ENCODE data around the gene FUT7. TPM values are rescaled to one million over a fixed set of nuclear protein-coding genes. Genes with fewer than 3 reads are reported as not detected.

The FUT7 gene
- polyA plus RNA-seq, 4 donors: 0.08 to 0.12 TPM; not detected in 2

DNA sequence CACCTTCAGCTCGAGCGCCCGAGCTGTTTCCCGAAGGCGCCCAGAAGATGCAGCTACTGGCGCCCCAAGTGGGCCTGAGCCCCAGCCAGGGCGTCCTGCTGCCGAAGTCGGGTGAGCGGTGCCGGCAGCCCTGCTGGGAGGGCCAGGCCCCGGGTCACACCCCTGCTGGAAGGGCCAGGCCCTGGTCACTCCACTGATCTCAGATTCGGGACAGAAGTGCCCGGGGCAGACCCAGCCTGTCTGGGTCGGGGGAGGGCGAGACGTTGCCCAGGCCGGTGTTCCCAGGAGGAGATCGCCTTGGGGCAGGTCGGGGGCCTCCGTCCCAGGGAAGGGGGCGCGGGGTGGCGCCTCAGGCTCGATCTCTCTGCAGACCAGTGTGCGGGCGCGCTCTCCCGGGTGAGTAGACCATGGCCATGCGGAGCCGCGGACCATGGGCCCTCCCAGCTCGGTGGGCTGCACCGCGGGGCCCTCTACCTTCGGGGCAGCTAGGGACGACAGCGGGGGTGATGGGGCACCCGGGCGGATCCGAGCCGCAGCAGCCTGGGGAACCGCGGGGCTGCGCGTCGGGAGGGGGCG lies 46.8 kb downstream of the FUT7 start:
- no peak for DNase-seq (ENCODE audit: low read depth in 4 of 4, low spot score in 2 of 4)

DNA sequence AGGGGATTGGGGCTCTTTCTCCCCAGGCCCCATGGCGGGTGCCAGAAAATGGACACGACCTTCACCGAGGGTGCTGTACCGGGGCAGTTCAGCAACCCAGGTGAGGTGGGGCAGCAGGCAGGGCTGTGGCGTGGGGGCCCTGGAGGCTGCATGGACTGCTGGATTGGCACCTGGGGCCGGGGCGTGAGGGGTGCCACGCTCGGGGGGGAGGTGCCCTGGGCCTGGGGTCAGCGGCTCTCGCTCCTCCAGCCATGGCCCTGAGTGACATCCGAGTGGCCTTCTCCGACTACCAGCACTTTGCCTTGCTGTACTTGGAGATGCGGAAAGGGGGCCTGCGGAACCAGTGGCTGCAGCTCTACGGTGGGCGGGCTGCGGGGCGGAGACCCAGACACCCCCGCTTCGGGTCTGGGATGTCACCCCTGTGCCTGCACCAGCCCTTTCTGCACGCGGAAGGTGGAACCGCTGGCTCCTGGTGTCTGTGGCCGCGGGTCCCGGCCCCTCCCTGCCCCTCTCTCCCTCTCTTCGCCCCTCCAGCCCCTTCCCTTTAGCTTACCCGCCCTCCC lies 47.3 kb downstream of the FUT7 start:
- no peak for DNase-seq (ENCODE audit: low read depth in 4 of 4, low spot score in 2 of 4)

DNA sequence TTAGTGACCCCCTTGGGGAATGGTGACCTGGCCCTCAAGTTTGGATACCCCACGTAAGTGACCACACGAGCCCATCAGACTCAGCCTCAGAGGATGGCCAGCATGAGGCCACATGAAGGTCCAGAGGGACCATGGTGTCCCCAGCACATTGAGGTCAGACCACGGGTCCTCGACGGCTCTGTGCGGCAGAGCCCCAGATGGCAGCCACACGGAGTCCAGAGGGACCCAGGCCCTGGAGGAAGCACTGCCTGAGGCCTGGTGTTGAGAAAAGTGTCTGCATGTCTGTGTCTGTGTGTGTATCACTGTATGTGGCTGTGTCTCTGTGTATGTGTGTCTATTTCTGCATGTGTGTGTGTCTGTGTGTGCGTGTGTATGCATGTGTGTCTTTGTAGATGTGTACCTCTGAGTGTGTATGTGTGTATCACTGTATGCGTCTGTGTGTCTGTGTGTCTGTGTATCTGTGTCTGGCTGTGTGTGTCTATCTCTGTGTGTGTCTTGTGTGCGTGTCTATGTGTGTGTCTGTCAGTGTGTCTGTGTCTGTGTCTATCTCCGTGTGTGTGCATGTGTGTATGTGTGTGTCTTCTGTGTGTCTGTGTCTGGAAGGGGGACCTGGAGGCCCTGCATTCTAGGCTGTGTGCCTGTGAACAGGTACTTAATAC lies 48.1 kb downstream of the FUT7 start:
- DNase-seq (ENCODE audit: low read depth in 4 of 4, low spot score in 2 of 4): no peak

DNA sequence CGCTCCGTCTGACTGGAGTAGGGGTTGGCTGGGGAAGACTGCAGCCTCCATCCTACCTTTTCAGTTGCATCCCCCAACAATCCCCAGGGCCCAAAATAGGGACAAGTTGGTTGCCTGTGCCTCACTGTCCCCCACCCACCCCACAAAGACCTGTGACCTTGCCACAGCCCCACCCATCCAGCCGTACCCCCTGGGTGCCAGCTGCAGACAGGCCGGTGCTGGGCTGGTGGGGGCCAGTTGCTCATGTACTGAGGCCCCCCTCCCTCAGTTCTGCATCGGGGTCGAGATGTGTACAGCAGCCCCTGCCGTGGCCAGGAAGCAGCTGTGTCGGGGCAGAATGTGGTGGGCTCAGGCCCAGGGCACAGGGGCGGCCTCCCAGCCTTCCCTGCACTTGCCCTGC lies 48.7 kb downstream of the FUT7 start:
- no peak for DNase-seq (ENCODE audit: low read depth in 4 of 4, low spot score in 2 of 4)

DNA sequence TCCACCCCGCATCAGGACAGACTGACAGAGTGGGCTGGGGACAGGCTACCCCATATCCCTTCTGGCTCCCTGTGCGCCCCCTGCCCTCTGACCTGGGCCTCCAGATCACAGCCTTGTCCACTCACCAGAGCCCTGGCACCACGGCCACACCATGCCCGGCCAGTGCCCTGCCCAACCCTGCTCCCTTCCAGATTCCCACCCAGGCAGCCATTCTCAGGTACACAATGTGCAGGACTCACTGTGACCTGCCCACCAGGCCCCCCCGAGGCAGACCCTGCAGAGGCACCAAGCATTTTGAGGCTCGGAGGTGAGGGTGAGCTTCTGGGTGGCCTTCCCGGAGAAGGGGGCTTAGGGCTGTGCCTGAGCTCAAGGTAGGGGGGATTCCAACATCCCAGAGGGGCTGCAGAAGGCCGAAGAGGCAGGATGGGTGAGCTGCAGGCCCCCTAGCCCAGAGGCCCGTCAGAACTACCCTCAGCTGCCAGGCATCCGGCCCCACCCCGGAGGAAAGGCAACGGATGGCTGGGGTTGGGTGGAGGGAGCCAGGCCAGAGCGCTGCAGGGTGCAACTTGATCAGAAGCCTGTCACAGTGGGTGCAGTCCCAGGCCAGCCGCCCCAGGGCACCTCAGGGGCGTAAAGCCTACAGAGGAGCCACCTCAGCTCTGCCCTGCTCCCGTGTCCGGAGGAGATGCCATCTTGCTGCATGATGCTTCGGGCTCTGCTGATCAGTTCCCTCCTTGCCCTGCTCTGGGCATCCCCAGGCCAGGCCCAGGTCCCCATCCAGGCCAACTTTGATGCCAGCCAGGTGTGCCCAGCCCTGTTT lies 49.4 kb downstream of the FUT7 start, which contains the start of gene LCNL1:
LCNL1 (plus strand) TSS at position 762 of the 820 bp plus-strand sequence. CDS start 594 bp downstream, outside the sequence.
- DNase-seq (ENCODE audit: low read depth in 4 of 4, low spot score in 2 of 4): no peak

DNA sequence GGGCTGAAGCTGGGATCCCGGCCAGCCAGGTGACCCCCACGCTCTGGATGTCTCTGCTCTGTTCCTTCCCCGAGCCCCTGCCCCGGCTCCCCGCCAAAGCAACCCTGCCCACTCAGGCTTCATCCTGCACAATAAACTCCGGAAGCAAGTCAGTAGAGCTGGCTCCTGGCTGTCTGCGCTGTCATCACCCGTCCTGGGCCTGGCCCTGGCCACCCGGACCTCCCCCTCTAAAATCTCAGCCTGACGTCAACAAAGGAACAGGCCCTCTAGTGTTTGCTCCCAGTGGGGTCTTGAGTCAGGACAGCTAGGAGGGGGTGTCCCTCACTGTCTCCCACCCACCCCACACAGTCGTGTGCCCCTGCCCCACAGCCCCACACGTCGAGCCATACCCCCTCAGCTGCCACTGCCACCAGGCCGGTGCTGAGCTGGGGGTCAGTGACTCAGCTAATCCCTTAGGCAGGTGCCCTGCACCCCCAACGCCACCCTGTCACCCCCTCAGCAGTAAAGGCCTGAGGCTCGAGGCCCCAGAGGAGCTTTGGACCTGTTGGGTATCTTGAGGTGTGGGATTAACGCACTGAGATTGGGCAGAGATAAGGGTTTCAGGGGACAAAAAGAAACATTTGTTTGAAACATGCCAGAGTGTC lies 50.2 kb downstream of the FUT7 start:
- no peak for DNase-seq (ENCODE audit: low read depth in 4 of 4, low spot score in 2 of 4)

DNA sequence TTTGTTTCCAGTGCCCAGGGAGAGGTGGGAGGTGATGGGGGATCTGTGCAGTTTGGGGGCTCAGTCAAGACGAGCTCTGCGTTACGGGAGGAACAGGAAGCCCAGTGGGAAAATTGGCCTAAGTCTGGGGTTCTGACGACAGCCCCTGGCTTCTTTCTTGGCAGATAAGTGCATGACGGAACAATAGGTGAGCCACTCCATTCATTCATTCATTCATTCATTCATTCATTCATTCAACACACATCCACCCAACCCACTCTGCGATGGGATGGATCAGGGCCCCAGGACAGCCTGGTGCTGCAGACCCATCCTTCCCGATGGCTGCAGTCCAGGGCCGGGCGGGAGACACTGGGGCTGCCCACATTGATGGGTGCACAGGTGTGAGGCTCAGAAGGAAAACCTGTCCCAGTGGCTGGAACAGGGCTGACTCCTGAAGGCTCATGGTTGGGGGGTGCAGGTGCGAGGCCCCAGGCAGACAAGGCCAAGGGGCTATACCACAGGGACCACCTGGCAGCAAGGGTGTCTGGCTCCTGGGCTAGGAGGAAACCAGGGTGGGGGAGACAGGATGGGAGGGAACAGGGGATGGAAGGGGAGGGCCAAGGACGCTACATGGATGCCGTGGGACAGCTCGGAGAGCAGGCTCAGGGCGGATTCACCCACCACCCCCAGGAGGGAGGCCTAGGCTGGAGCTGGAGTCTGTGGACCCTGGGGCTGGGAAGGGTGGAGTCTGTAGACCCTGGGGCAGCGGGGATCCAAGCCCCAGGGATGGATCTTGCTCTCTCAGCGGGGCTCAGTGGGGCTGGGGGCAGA lies 51.0 kb downstream of the FUT7 start:
- DNase-seq (ENCODE audit: low read depth in 4 of 4, low spot score in 2 of 4): no peak

Other genes starting within 250 kb of the FUT7 start
- gene TMEM141, start 240.7 kb downstream of the FUT7 start, polyA plus RNA-seq (ENCODE audit: insufficient read length in 4 of 4): 100 to 1,000 TPM in 1 of 4 donors, 10 to 100 TPM in 3; 68.8 to 101 (median 78.3) TPM
- gene CCDC183, start 235.8 kb downstream of the FUT7 start, polyA plus RNA-seq (ENCODE audit: insufficient read length in 4 of 4): 1 to 10 TPM; 3.7 to 7.7 (median 5.4) TPM
- 10 to 100 TPM; 55.1 to 83.6 (median 75.9) TPM for gene RABL6, start 224.1 kb downstream of the FUT7 start, polyA plus RNA-seq (ENCODE audit: insufficient read length in 4 of 4)
- 1 to 10 TPM in 3 of 4 donors, under 1 TPM in 1; 0.68 to 1.8 (median 1.3) TPM for gene AJM1, start 189.6 kb downstream of the FUT7 start, polyA plus RNA-seq (ENCODE audit: insufficient read length in 4 of 4)
- gene PHPT1, start 182.7 kb downstream of the FUT7 start, polyA plus RNA-seq (ENCODE audit: insufficient read length in 4 of 4): 100 to 1,000 TPM in 3 of 4 donors, 10 to 100 TPM in 1; 60.1 to 135 (median 115) TPM
- 10 to 100 TPM in 2 of 4 donors, 1 to 10 TPM in 2; 3.5 to 13.4 (median 8.9) TPM for gene MAMDC4, start 179.7 kb downstream of the FUT7 start, polyA plus RNA-seq (ENCODE audit: insufficient read length in 4 of 4)
- 100 to 1,000 TPM; 342 to 455 (median 391) TPM for gene EDF1, start 165.8 kb downstream of the FUT7 start, polyA plus RNA-seq (ENCODE audit: insufficient read length in 4 of 4)
- 10 to 100 TPM; 11.2 to 17.9 (median 14.8) TPM for gene TRAF2, start 145.6 kb downstream of the FUT7 start, polyA plus RNA-seq (ENCODE audit: insufficient read length in 4 of 4)
- gene FBXW5, start 87.3 kb downstream of the FUT7 start, polyA plus RNA-seq (ENCODE audit: insufficient read length in 4 of 4): 10 to 100 TPM; 37.8 to 69.9 (median 60.6) TPM
- gene C8G, start 86.8 kb downstream of the FUT7 start, polyA plus RNA-seq (ENCODE audit: insufficient read length in 4 of 4): 1 to 10 TPM in 2 of 4 donors, under 1 TPM in 2; 0.51 to 1.2 (median 1.0) TPM
- 10 to 100 TPM; 15.7 to 53.5 (median 30.7) TPM for gene LCN12, start 79.8 kb downstream of the FUT7 start, polyA plus RNA-seq (ENCODE audit: insufficient read length in 4 of 4)
- 10 to 100 TPM; 34.0 to 80.6 (median 34.4) TPM for gene PTGDS, start 54.6 kb downstream of the FUT7 start, polyA plus RNA-seq (ENCODE audit: insufficient read length in 4 of 4)
- under 1 TPM in 3 of 4 donors, not detected in 1; 0.08 to 0.41 (median 0.17) TPM for gene LCNL1, start 49.1 kb downstream of the FUT7 start, polyA plus RNA-seq (ENCODE audit: insufficient read length in 4 of 4)
- gene PAXX, start 39.7 kb downstream of the FUT7 start, polyA plus RNA-seq (ENCODE audit: insufficient read length in 4 of 4): 10 to 100 TPM; 22.4 to 53.2 (median 41.4) TPM
- 1 to 10 TPM in 1 of 4 donors, under 1 TPM in 3; 0.49 to 1.2 (median 0.74) TPM for gene CLIC3, start 35.5 kb downstream of the FUT7 start, polyA plus RNA-seq (ENCODE audit: insufficient read length in 4 of 4)
- 10 to 100 TPM; 36.4 to 60.9 (median 55.4) TPM for gene ABCA2, start 3.9 kb downstream of the FUT7 start, polyA plus RNA-seq (ENCODE audit: insufficient read length in 4 of 4)
- 10 to 100 TPM; 19.8 to 46.8 (median 34.4) TPM for gene NPDC1, start 14.1 kb upstream of the FUT7 start, polyA plus RNA-seq (ENCODE audit: insufficient read length in 4 of 4)
- 1 to 10 TPM; 2.8 to 6.0 (median 5.1) TPM for gene ENTPD2, start 22.0 kb upstream of the FUT7 start, polyA plus RNA-seq (ENCODE audit: insufficient read length in 4 of 4)
- 10 to 100 TPM in 1 of 4 donors, 1 to 10 TPM in 3; 5.5 to 10.0 (median 8.6) TPM for gene SAPCD2, start 38.5 kb upstream of the FUT7 start, polyA plus RNA-seq (ENCODE audit: insufficient read length in 4 of 4)
- 1 to 10 TPM; 4.2 to 7.4 (median 5.9) TPM for gene UAP1L1, start 45.4 kb upstream of the FUT7 start, polyA plus RNA-seq (ENCODE audit: insufficient read length in 4 of 4)
- gene MAN1B1, start 54.9 kb upstream of the FUT7 start, polyA plus RNA-seq (ENCODE audit: insufficient read length in 4 of 4): 10 to 100 TPM; 46.5 to 70.7 (median 63.1) TPM
- 10 to 100 TPM; 14.5 to 31.9 (median 25.1) TPM for gene DPP7, start 82.6 kb upstream of the FUT7 start, polyA plus RNA-seq (ENCODE audit: insufficient read length in 4 of 4)
- under 1 TPM in 3 of 4 donors, not detected in 1; 0.06 to 0.60 (median 0.20) TPM for gene GRIN1, start 107.1 kb upstream of the FUT7 start, polyA plus RNA-seq (ENCODE audit: insufficient read length in 4 of 4)
- under 1 TPM in 3 of 4 donors, not detected in 1; 0.12 to 0.29 (median 0.17) TPM for gene LRRC26, start 138.0 kb upstream of the FUT7 start, polyA plus RNA-seq (ENCODE audit: insufficient read length in 4 of 4)
- gene TMEM210, start 140.0 kb upstream of the FUT7 start, polyA plus RNA-seq (ENCODE audit: insufficient read length in 4 of 4): under 1 TPM in 1 of 4 donors, not detected in 3; 0.16 TPM
- gene ANAPC2, start 156.5 kb upstream of the FUT7 start, polyA plus RNA-seq (ENCODE audit: insufficient read length in 4 of 4): 10 to 100 TPM; 31.3 to 56.1 (median 44.4) TPM
- 10 to 100 TPM; 44.5 to 78.1 (median 56.9) TPM for gene SSNA1, start 156.6 kb upstream of the FUT7 start, polyA plus RNA-seq (ENCODE audit: insufficient read length in 4 of 4)
- 10 to 100 TPM; 12.8 to 15.4 (median 14.7) TPM for gene TPRN, start 168.7 kb upstream of the FUT7 start, polyA plus RNA-seq (ENCODE audit: insufficient read length in 4 of 4)
- 10 to 100 TPM; 37.2 to 53.2 (median 43.5) TPM for gene TMEM203, start 173.6 kb upstream of the FUT7 start, polyA plus RNA-seq (ENCODE audit: insufficient read length in 4 of 4)
- 10 to 100 TPM in 3 of 4 donors, 1 to 10 TPM in 1; 7.0 to 20.2 (median 14.5) TPM for gene NDOR1, start 173.6 kb upstream of the FUT7 start, polyA plus RNA-seq (ENCODE audit: insufficient read length in 4 of 4)
- 10 to 100 TPM in 3 of 4 donors, 1 to 10 TPM in 1; 5.4 to 15.1 (median 13.1) TPM for gene RNF208, start 190.2 kb upstream of the FUT7 start, polyA plus RNA-seq (ENCODE audit: insufficient read length in 4 of 4)
- 10 to 100 TPM in 2 of 4 donors, 1 to 10 TPM in 2; 5.1 to 20.9 (median 12.5) TPM for gene CYSRT1, start 193.1 kb upstream of the FUT7 start, polyA plus RNA-seq (ENCODE audit: insufficient read length in 4 of 4)
- 10 to 100 TPM in 2 of 4 donors, 1 to 10 TPM in 2; 3.6 to 20.1 (median 12.5) TPM for gene RNF224, start 195.4 kb upstream of the FUT7 start, polyA plus RNA-seq (ENCODE audit: insufficient read length in 4 of 4)
- gene SLC34A3, start 198.8 kb upstream of the FUT7 start, polyA plus RNA-seq (ENCODE audit: insufficient read length in 4 of 4): 10 to 100 TPM in 2 of 4 donors, 1 to 10 TPM in 2; 4.4 to 15.4 (median 8.9) TPM
- gene TUBB4B, start 209.2 kb upstream of the FUT7 start, polyA plus RNA-seq (ENCODE audit: insufficient read length in 4 of 4): 100 to 1,000 TPM; 324 to 444 (median 393) TPM
- gene STPG3, start 219.2 kb upstream of the FUT7 start, polyA plus RNA-seq (ENCODE audit: insufficient read length in 4 of 4): 1 to 10 TPM; 1.0 to 3.5 (median 2.3) TPM
- gene NELFB, start 223.2 kb upstream of the FUT7 start, polyA plus RNA-seq (ENCODE audit: insufficient read length in 4 of 4): 10 to 100 TPM; 49.5 to 67.0 (median 56.4) TPM
- 1 to 10 TPM; 3.9 to 8.5 (median 6.3) TPM for gene TOR4A, start 245.6 kb upstream of the FUT7 start, polyA plus RNA-seq (ENCODE audit: insufficient read length in 4 of 4)